A549 (cell line): ENCODE data around the gene KLC3. TPM values are rescaled to one million over a fixed set of nuclear protein-coding genes. Genes with fewer than 3 reads are reported as not detected.

ENCODE experiments used
- ATAC-seq, 2 experiments: fragments of 200-7000 bp in 1 of 2; fragments of >200 bp in 1 of 2; cut with Nextera tagmentation in 1 of 2; cut with Tn5 transposase in 1 of 2; 3 replicates each; pipeline versions ENCODE4 v1.8.0 to v1.9.1; 2018 to 2020; ENCODE audit warnings: mild to moderate bottlenecking in 1 of 2, moderate library complexity in 1 of 2
- CTCF ChIA-PET: fragments of 300-600 bp; sonication (Branson Sonifier 250); formaldehyde crosslinking; extraction: SDS; loops from one replicate; lab custom pipeline; 2021; ENCODE audit warnings: antibody characterized with exemption, inconsistent platforms; lab: Yijun Ruan, JAX
- POLR2A ChIA-PET: fragments of 350-600 bp; formaldehyde crosslinking; extraction: SDS; loops from one replicate; lab custom pipeline; 2021; ENCODE audit warnings: antibody characterized with exemption, inconsistent platforms; lab: Yijun Ruan, JAX
- DNase-seq, 2 experiments: peaks; one replicate each; pipeline versions ENCODE4 v3.0.0 to v3.0.0-alpha.2; 2011 to 2016; ENCODE audit warnings: low read depth in 1 of 2, low spot score in 1 of 2
- FAIRE-seq: peaks from 2 replicates; lab custom pipeline; 2011; peaks lifted over from hg19 to GRCh38; lab: Jason Lieb, UNC
- H3K27ac ChIP-seq, 2 experiments: fragments of >200 bp; sonication (Bioruptor Twin); formaldehyde crosslinking; 3 replicates each; pipeline ENCODE4 v1.5.1; 2016 to 2017
- H3K4me1 ChIP-seq: fragments of >200 bp; sonication (Bioruptor Twin); formaldehyde crosslinking; 3 replicates; pipeline ENCODE4 v1.6.1; 2016
- H3K4me2 ChIP-seq: fragments of >200 bp; sonication (Bioruptor Twin); formaldehyde crosslinking; 3 replicates; pipeline ENCODE4 v1.6.1; 2016
- H3K4me3 ChIP-seq: fragments of >200 bp; sonication (Bioruptor Twin); formaldehyde crosslinking; 3 replicates; pipeline ENCODE4 v1.5.1; 2016
- H3K9me3 ChIP-seq: fragments of >200 bp; sonication (Bioruptor Twin); formaldehyde crosslinking; 3 replicates; pipeline ENCODE4 v1.6.1; 2016
- ATOH8 ChIP-seq: fragments of 250-450 bp; sonication (Bioruptor Pico); IDR thresholded peaks from 2 replicates; pipeline ENCODE4 v1.5.0; 2020; ENCODE audit warnings: low read depth, mild to moderate bottlenecking, moderate library complexity
- BCL3 ChIP-seq: fragments of >200 bp; sonication (Bioruptor Twin); formaldehyde crosslinking; IDR thresholded peaks from 3 replicates; pipeline ENCODE4 v1.6.1; 2016
- CBX2 ChIP-seq: fragments of 200-600 bp; sonication (generic); IDR thresholded peaks from 2 replicates; pipeline ENCODE4 v1.6.1; 2016; ENCODE audit warnings: low read depth, mild to moderate bottlenecking, borderline replicate concordance
- CBX8 ChIP-seq: fragments of 200-600 bp; sonication (generic); IDR thresholded peaks from 2 replicates; pipeline ENCODE4 v1.6.1; 2016
- CHD4 ChIP-seq: fragments of 200-600 bp; sonication (generic); IDR thresholded peaks from 2 replicates; pipeline ENCODE4 v1.6.1; 2016; ENCODE audit warnings: antibody characterized with exemption, mild to moderate bottlenecking, borderline replicate concordance
- CTCF ChIP-seq: fragments of >200 bp; sonication (Bioruptor Twin); formaldehyde crosslinking; IDR thresholded peaks from 3 replicates; pipeline ENCODE4 v1.5.1; 2016
- EHMT2 ChIP-seq: fragments of 200-600 bp; sonication (generic); IDR thresholded peaks from 2 replicates; pipeline ENCODE4 v1.6.1; 2016; ENCODE audit warnings: antibody characterized with exemption, low read depth, mild to moderate bottlenecking, moderate library complexity
- HDAC2 ChIP-seq: fragments of 200-600 bp; sonication (generic); IDR thresholded peaks from 2 replicates; pipeline ENCODE4 v1.6.1; 2016
- HOXB5 ChIP-seq: fragments of 250-450 bp; sonication (Bioruptor Pico); IDR thresholded peaks from 2 replicates; pipeline ENCODE4 v1.5.0; 2020; ENCODE audit warnings: mild to moderate bottlenecking, moderate library complexity
- KDM1A ChIP-seq: fragments of 200-600 bp; sonication (generic); IDR thresholded peaks from 2 replicates; pipeline ENCODE4 v1.6.1; 2016; ENCODE audit warnings: low read depth, mild to moderate bottlenecking
- MAZ ChIP-seq: fragments of 150-350 bp; IDR thresholded peaks from 2 replicates; pipeline ENCODE4 v1.6.1; 2014; ENCODE audit warnings: antibody characterized with exemption, low read depth, low read length, borderline replicate concordance
- MYC ChIP-seq: IDR thresholded peaks from 2 replicates; pipeline ENCODE4 v1.6.1; 2012; ENCODE audit warnings: mild to moderate bottlenecking, inconsistent platforms, low read length, improper control_type of control experiment, borderline replicate concordance
- NPAS2 ChIP-seq: fragments of 250-450 bp; sonication (Bioruptor Pico); IDR thresholded peaks from 2 replicates; pipeline ENCODE4 v1.8.0; 2022; ENCODE audit warnings: mild to moderate bottlenecking, moderate library complexity, borderline replicate concordance
- PHF8 ChIP-seq: fragments of 200-600 bp; sonication (generic); IDR thresholded peaks from 2 replicates; pipeline ENCODE4 v1.6.1; 2016; ENCODE audit warnings: low read depth, mild to moderate bottlenecking, antibody characterized with exemption, moderate library complexity, borderline replicate concordance
- RCOR1 ChIP-seq: fragments of 150-350 bp; IDR thresholded peaks from 2 replicates; pipeline ENCODE4 v1.6.1; 2014; ENCODE audit warnings: antibody characterized with exemption, low read length, low read depth
- RNF2 ChIP-seq: fragments of 200-600 bp; sonication (generic); IDR thresholded peaks from 2 replicates; pipeline ENCODE4 v1.6.1; 2016; ENCODE audit warnings: low read depth, mild to moderate bottlenecking, antibody characterized with exemption, moderate library complexity, borderline replicate concordance
- ZFP36 ChIP-seq: fragments of 450-650 bp; IDR thresholded peaks from 2 replicates; pipeline ENCODE4 v1.6.1; 2014; ENCODE audit warnings: borderline replicate concordance; ENCODE audit not compliant: partially characterized antibody
- ZNF302 ChIP-seq: fragments of 250-450 bp; sonication (Bioruptor Pico); IDR thresholded peaks from 2 replicates; pipeline ENCODE4 v1.9.0; 2021; ENCODE audit warnings: inconsistent platforms, mild to moderate bottlenecking, moderate library complexity
- WGBS: methylation state at CpG from one replicate; pipeline ENCODE4 v1.1.6; 2017; ENCODE audit errors: missing lambda C conversion rate; 5-methylcytosine and 5-hydroxymethylcytosine counted together
- polyA plus RNA-seq, 4 experiments: library from polyadenylated mRNA; depleted of rRNA in 3 of 4; stranded (reverse); fragments of >200 nt; fragmentation: RNase III in 1 of 4; extraction: RNeasy Plus Mini Kit Qiagen cat#74134 plus additional on column Dnase treatment in 1 of 4; gene quantifications; 2 replicates in 3 of 4; 3 replicates in 1 of 4; pipeline ENCODE4 v1.2.3, GENCODE V29; 2011 to 2017
- TF ChIP-seq, protein P1 (sequence below): IDR thresholded peaks from 2 replicates; pipeline ENCODE4 v1.6.1; 2012; ENCODE audit warnings: low read depth, borderline replicate concordance
- TF ChIP-seq, protein P2 (sequence below): IDR thresholded peaks from 2 replicates; pipeline ENCODE4 v1.6.1; 2012
- TF ChIP-seq, protein P3 (sequence below): fragments of 450-650 bp; IDR thresholded peaks from 2 replicates; pipeline ENCODE4 v1.6.1; 2014; ENCODE audit warnings: antibody characterized with exemption

Gene KLC3
- polyA plus RNA-seq, 2 of the 4 experiments (the other 2 are of a cell fraction): 0.26 to 0.49 TPM

DNA sequence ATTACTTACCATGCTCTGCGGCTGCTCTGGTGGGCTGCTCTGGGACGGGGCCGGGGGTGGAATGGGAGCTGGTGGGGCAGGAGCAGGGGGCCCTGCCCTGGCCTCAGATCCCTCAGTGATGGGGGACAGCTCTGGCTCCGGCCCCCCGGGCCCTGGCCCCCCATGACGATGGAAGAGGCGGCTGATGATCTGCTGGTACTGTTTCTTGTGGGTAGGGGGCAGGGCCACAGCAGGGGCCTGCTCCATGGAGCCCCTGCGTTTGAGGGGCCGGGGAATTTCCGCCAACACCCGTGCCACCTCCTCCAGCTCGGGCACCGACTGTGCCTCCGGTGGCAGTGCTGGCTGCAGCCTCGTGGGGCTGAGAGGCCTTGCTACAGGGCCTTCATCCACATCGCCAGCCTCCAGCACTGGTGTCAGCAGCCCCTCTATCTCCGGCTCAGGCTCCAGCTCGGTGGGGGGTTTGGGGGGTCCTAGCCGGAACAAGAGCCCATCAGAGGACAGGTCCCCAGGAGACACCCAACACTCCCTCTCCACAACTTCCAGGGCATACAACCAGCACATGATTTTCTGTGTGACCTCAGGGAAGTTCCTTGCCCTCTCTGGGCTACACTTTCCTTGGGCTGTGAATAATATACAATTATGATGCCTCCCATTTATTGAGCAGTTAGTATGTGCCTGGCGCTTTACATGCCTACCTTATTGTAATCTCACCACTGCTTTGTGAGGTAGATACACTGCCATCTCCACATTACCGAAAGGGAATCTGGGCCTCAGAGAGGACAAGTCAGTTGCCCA lies 51.5 kb downstream of the KLC3 start:
- Histone ChIP-seq H3K4me3 (no peak overlapping the region), H3K4me2 (no peak overlapping the region), H3K27ac (0 out of 6 replicates have a peak overlapping the region, but pooled peaks of 1 of the 2 experiments have one; percentile 29), H3K9me3 (no peaks in the 10 kb centered on the region), H3K4me1 (no peaks in the 10 kb centered on the region)
- ATAC-seq (peak in 1 of 2 experiments; percentile 14; a peak in 2 of 6 replicates), FAIRE-seq (no peak), DNase-seq (no peak)
- no peak for TF ChIP-seq MYC
- peak; percentile 80 for TF ChIP-seq ZFP36
- no peak for TF ChIP-seq CBX2
- TF ChIP-seq KDM1A: 0 out of 2 replicates have a peak, but pooled peaks have one; percentile 65
- 88% methylated on average over 21 of the region's 21 CpGs for WGBS
- CTCF ChIA-PET: interaction anchor here (0.6 to 6.4 kb wide), 4 partner anchors 10 to 560 kb away, joined by 3 to 94 read pairs (median 4); partner anchors contain the start of gene PPP1R13L
- POLR2A ChIA-PET: no interaction called here

DNA sequence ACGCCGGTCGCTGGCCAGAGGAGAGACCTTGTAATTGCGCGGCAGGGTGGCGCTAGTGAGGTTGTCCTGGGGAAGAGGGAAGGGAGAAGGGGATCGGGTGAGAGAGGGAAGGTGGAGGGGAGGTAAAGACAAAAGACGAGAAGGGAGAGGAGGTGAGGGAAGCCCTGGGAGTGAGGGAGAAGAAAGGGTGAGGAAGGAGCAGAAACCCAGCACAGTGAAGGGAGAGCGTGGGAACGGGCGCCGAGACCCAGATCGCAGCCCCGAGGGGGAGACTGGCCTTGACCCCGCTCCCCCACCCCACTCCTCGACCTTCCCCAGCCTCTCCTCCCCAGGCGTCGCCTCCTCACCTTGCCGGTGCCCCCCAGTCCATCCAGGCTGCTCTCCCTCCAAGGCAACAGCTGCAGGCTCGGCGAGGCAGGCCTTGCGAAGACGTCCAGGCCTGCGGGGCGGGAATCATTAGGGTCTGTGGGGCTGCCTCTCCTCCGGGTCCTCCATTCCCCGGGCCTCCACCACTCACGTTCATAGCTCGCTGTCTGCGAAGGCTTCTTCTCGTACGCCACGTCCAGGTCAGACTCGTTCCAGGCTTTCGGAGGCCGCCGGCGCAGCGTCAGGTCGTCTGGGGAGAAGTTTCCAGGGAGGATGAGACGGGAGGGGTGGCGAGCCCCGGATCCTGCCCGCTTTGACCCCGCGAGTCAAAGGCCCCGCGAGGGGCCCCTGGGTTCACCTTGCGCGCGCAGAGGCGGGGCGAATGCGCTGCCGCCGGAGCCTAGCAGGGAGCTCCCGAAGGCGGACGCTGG lies 55.5 kb downstream of the KLC3 start:
- Histone ChIP-seq H3K27ac (no peak overlapping the region), H3K4me2 (no peak overlapping the region), H3K4me3 (no peak overlapping the region), H3K4me1 (no peaks in the 10 kb centered on the region), H3K9me3 (no peaks in the 10 kb centered on the region)
- ChIA-PET POLR2A (no interaction called here), CTCF (interaction anchor here (1.2 kb wide), 1 partner anchor 43 kb away, joined by 3 read pairs; no protein-coding TSS in a partner anchor)
- TF ChIP-seq, protein P1, sequence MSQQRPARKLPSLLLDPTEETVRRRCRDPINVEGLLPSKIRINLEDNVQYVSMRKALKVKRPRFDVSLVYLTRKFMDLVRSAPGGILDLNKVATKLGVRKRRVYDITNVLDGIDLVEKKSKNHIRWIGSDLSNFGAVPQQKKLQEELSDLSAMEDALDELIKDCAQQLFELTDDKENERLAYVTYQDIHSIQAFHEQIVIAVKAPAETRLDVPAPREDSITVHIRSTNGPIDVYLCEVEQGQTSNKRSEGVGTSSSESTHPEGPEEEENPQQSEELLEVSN: no peak
- TF ChIP-seq, protein P2, sequence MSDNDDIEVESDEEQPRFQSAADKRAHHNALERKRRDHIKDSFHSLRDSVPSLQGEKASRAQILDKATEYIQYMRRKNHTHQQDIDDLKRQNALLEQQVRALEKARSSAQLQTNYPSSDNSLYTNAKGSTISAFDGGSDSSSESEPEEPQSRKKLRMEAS: no peak
- TF ChIP-seq, protein P3, sequence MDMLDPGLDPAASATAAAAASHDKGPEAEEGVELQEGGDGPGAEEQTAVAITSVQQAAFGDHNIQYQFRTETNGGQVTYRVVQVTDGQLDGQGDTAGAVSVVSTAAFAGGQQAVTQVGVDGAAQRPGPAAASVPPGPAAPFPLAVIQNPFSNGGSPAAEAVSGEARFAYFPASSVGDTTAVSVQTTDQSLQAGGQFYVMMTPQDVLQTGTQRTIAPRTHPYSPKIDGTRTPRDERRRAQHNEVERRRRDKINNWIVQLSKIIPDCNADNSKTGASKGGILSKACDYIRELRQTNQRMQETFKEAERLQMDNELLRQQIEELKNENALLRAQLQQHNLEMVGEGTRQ: no peak
- no peak for TF ChIP-seq RNF2
- no peak for TF ChIP-seq RCOR1
- no peak for TF ChIP-seq ZNF302 (CRISPR knock-in tag)
- no peak for TF ChIP-seq EHMT2
- TF ChIP-seq CTCF: no peak
- TF ChIP-seq NPAS2 (CRISPR knock-in tag): no peak
- TF ChIP-seq ATOH8 (CRISPR knock-in tag): no peak
- no peak for TF ChIP-seq CBX8
- TF ChIP-seq PHF8: no peak
- no peak for TF ChIP-seq HDAC2
- no peak for TF ChIP-seq HOXB5 (CRISPR knock-in tag)
- TF ChIP-seq BCL3: no peak
- no peak for TF ChIP-seq MAZ
- no peak for TF ChIP-seq CHD4
- TF ChIP-seq ZFP36: no peak
- WGBS: 92% methylated on average over 58 of the region's 59 CpGs
- DNase-seq: no peak
- no peak for ATAC-seq
- FAIRE-seq: no peak
